Aorta (tissue), 5 donors: Measurements from ENCODE around the gene GDI2. TPM values are rescaled to one million over a fixed set of nuclear protein-coding genes. Genes with fewer than 3 reads are reported as not detected.
"Not testable (repeated sequence)": the region's sequence is repeated elsewhere in the genome, so short reads cannot be mapped to it uniquely, and the experiment has no call there.

Experiments
- ATAC-seq: fragments of 200-7000 bp; cut with Tn5 transposase; one replicate; pipeline ENCODE4 v1.9.1; 2022; ENCODE audit warnings: moderate library complexity; ENCODE audit not compliant: low FRiP score
- DNase-seq, 2 donors: peaks; one replicate each; pipeline ENCODE4 v3.0.0-alpha.2; 2020
- H3K27ac ChIP-seq, 2 donors: one replicate each; pipeline ENCODE4 v1.5.1; 2013; ENCODE audit warnings: low read length in 2 of 2, mild to moderate bottlenecking in 2 of 2, moderate library complexity in 2 of 2, control low read depth in 1 of 2, inconsistent platforms in 1 of 2, low read depth in 1 of 2
- H3K27me3 ChIP-seq, 2 donors: one replicate each; pipeline ENCODE4 v1.6.1; 2013; ENCODE audit warnings: control low read depth in 1 of 2, low read length in 1 of 2, mild to moderate bottlenecking in 1 of 2, moderate library complexity in 1 of 2; ENCODE audit not compliant: insufficient read depth in 2 of 2, control insufficient read depth in 1 of 2
- H3K36me3 ChIP-seq, 2 donors: one replicate each; pipeline ENCODE4 v1.6.1; 2013; ENCODE audit warnings: control low read depth in 1 of 2, low read length in 1 of 2, mild to moderate bottlenecking in 1 of 2; ENCODE audit not compliant: insufficient read depth in 2 of 2, control insufficient read depth in 1 of 2
- H3K4me1 ChIP-seq, 2 donors: one replicate each; pipeline ENCODE4 v1.6.1; 2013; ENCODE audit warnings: low read length in 2 of 2, control low read depth in 1 of 2, mild to moderate bottlenecking in 1 of 2, moderate library complexity in 1 of 2; ENCODE audit not compliant: insufficient read depth in 2 of 2, control insufficient read depth in 1 of 2
- H3K4me3 ChIP-seq, 2 donors: one replicate each; pipeline ENCODE4 v1.5.1; 2013; ENCODE audit warnings: low read length in 2 of 2, control low read depth in 1 of 2, mild to moderate bottlenecking in 1 of 2
- H3K9me3 ChIP-seq: one replicate; pipeline ENCODE4 v1.6.1; 2013; ENCODE audit warnings: mild to moderate bottlenecking, low read length; ENCODE audit not compliant: control insufficient read depth
- WGBS, 2 donors: extraction: QIAGEN DNeasy Blood & Tissue Kit; methylation state at CpG; one replicate each; pipeline ENCODE4 v1.1.7; 2013; 5-methylcytosine and 5-hydroxymethylcytosine counted together
- intact Hi-C, 2 donors: fragments of 100-400 bp; cut with DNase I; formaldehyde crosslinking; loops; one replicate each; pipeline versions ENCODE4 v1.14.2 to v1.15.0; 2022
- polyA plus RNA-seq, 2 donors: library from polyadenylated mRNA; stranded (reverse); fragments of 200-250 nt; gene quantifications; one replicate each; pipeline ENCODE4 v1.2.3, GENCODE V29; 2013
- total RNA-seq, 2 donors: library from RNA; stranded (reverse); fragmentation: NEBNext Ultra II Directional; extraction: Animal tissue kit (Norgen Biotek cat#: 25700); gene quantifications; one replicate each; pipeline ENCODE4 v1.2.1, GENCODE V29; 2021
- donor health status: healthy with polysubstance abuse.
- donor health status: Bipolar disorder and iron deficiency.
- donor health status: DM: no; HTN: no; CAD: no.
- donor health status: DM: no; HTN: no; CAD: no.
- donor health status: DM: yes; HTN: yes; CAD: no.

GDI2 gene
- total and polyA plus RNA-seq, 4 donors = 116 to 161 (median 143) TPM

- DNase-seq, H3K36me3 ChIP-seq, H3K9me3 ChIP-seq, H3K4me3 ChIP-seq, H3K27ac ChIP-seq, intact Hi-C loops, H3K4me1 ChIP-seq, ATAC-seq, H3K27me3 ChIP-seq: not testable (repeated sequence)
- 92 to 93% methylated on average over 7 of the region's 7 CpGs for WGBS, 2 donors
These were observed 4.3 kb downstream of the GDI2 start for GRCh38 chr10:5808783-5809392.

GRCh38 chr10:5806745-5807144 lies 6.5 kb downstream of the GDI2 start:
- 11 to 15% methylated on average over 2 of the region's 2 CpGs for WGBS, 2 donors
- Histone ChIP-seq H3K36me3 (no peaks in the 10 kb centered on the region), H3K27me3 (no peaks in the 10 kb centered on the region), H3K27ac (no peak overlapping the region), H3K4me3 (no peak overlapping the region), H3K4me1 (peaks cover 0 to 2% of the 10 kb centered on the region in 2 donors), H3K9me3 (no peaks in the 10 kb centered on the region)
- ATAC-seq = no peak
- no peak for DNase-seq
- intact Hi-C loops = no loop called here

- Histone ChIP-seq H3K36me3 (no peaks in the 10 kb centered on the region), H3K4me3 (no peak overlapping the region), H3K4me1 (peaks cover 0 to 2% of the 10 kb centered on the region in 2 donors), H3K27ac (no peak overlapping the region), H3K9me3 (no peaks in the 10 kb centered on the region), H3K27me3 (no peaks in the 10 kb centered on the region)
- WGBS, 2 donors = 80 to 89% methylated on average over 4 of the region's 4 CpGs
- intact Hi-C loops = no loop called here
- ATAC-seq (no peak), DNase-seq (no peak)
These were observed 7.5 kb downstream of the GDI2 start for GRCh38 chr10:5805711-5806110.

GRCh38 chr10:5805260-5805659 lies 8.0 kb downstream of the GDI2 start:
- H3K36me3 ChIP-seq = no peaks in the 10 kb centered on the region
- H3K4me3 ChIP-seq = no peak overlapping the region
- ATAC-seq = no peak
- no peaks in the 10 kb centered on the region for H3K27me3 ChIP-seq
- H3K27ac ChIP-seq = no peak overlapping the region
- peaks cover 0 to 2% of the 10 kb centered on the region in 2 donors for H3K4me1 ChIP-seq
- no peaks in the 10 kb centered on the region for H3K9me3 ChIP-seq
- intact Hi-C loops = no loop called here
- WGBS, 2 donors = 85 to 93% methylated on average over 2 of the region's 2 CpGs
- no peak for DNase-seq

GRCh38 chr10:5804386-5804785 lies 8.8 kb downstream of the GDI2 start:
- no peak for ATAC-seq
- H3K36me3 ChIP-seq = no peaks in the 10 kb centered on the region
- H3K9me3 ChIP-seq = no peaks in the 10 kb centered on the region
- H3K27me3 ChIP-seq = no peaks in the 10 kb centered on the region
- intact Hi-C loops = no loop called here
- 86% methylated on average over 4 of the region's 4 CpGs for WGBS, 2 donors
- no peak for DNase-seq
- peaks cover 0 to 1% of the 10 kb centered on the region in 2 donors for H3K4me1 ChIP-seq
- no peak overlapping the region for H3K27ac ChIP-seq
- H3K4me3 ChIP-seq = no peak overlapping the region

GRCh38 chr10:5800782-5801181 lies 12.5 kb downstream of the GDI2 start:
- no peaks in the 10 kb centered on the region for H3K9me3 ChIP-seq
- 96% methylated on average over 3 of the region's 3 CpGs for WGBS, 2 donors
- peaks cover 3% of the 10 kb centered on the region in 2 donors for H3K36me3 ChIP-seq
- intact Hi-C loops = no loop called here
- DNase-seq (no peak), ATAC-seq (no peak)
- H3K27ac ChIP-seq = no peak overlapping the region
- no peak overlapping the region for H3K4me3 ChIP-seq
- H3K4me1 ChIP-seq = no peaks in the 10 kb centered on the region
- H3K27me3 ChIP-seq = no peaks in the 10 kb centered on the region

- H3K4me1 ChIP-seq = no peaks in the 10 kb centered on the region
- H3K9me3 ChIP-seq = no peaks in the 10 kb centered on the region
- ATAC-seq = no peak
- H3K27ac ChIP-seq = no peak overlapping the region
- H3K4me3 ChIP-seq = no peak overlapping the region
- DNase-seq = no peak
- intact Hi-C loops = no loop called here
- peaks cover 3 to 4% of the 10 kb centered on the region in 2 donors for H3K36me3 ChIP-seq
- WGBS, 2 donors = 93 to 95% methylated on average over 3 of the region's 3 CpGs
- H3K27me3 ChIP-seq = no peaks in the 10 kb centered on the region
These were observed 19.0 kb downstream of the GDI2 start for GRCh38 chr10:5794236-5794635.

- no peak for ATAC-seq
- Histone ChIP-seq H3K4me3 (no peak overlapping the region), H3K27ac (no peak overlapping the region), H3K27me3 (no peaks in the 10 kb centered on the region), H3K9me3 (no peaks in the 10 kb centered on the region), H3K4me1 (no peaks in the 10 kb centered on the region), H3K36me3 (peaks cover 0 to 4% of the 10 kb centered on the region in 2 donors)
- 52 to 63% methylated on average over 2 of the region's 2 CpGs for WGBS, 2 donors
- intact Hi-C loops = no loop called here
- DNase-seq = no peak
These were observed 23.6 kb downstream of the GDI2 start for GRCh38 chr10:5789626-5790025.

- intact Hi-C loops = no loop called here
- Histone ChIP-seq H3K4me1 (no peaks in the 10 kb centered on the region), H3K9me3 (no peaks in the 10 kb centered on the region), H3K4me3 (no peak overlapping the region), H3K36me3 (peaks cover 0 to 7% of the 10 kb centered on the region in 2 donors), H3K27me3 (no peaks in the 10 kb centered on the region), H3K27ac (no peak overlapping the region)
- ATAC-seq = no peak
- 70 to 81% methylated on average over 5 of the region's 5 CpGs for WGBS, 2 donors
- DNase-seq = no peak
These were observed 24.3 kb downstream of the GDI2 start for GRCh38 chr10:5788969-5789368.
